IMR-90 (cell line): ENCODE data around the gene SLC7A6.

Source experiments
- CEBPB ChIP-seq: IDR thresholded peaks from 2 replicates; pipeline ENCODE4 v1.6.1; 2012; ENCODE audit warnings: low read depth, low read length, improper control_type of control experiment
- CTCF ChIP-seq: conservative IDR thresholded peaks from 2 replicates; pipeline ENCODE4 v1.5.1; 2012; ENCODE audit warnings: mild to moderate bottlenecking, low read depth, low read length, improper control_type of control experiment
- MAZ ChIP-seq: IDR thresholded peaks from 2 replicates; pipeline ENCODE4 v1.6.1; 2012; ENCODE audit warnings: low read depth, mild to moderate bottlenecking, low read length, improper control_type of control experiment, moderate library complexity, borderline replicate concordance
- MXI1 ChIP-seq: IDR thresholded peaks from 2 replicates; pipeline ENCODE4 v1.6.1; 2012; ENCODE audit warnings: low read depth, mild to moderate bottlenecking, low read length, moderate library complexity, borderline replicate concordance
- POLR2A ChIP-seq: IDR thresholded peaks from 2 replicates; pipeline ENCODE4 v1.6.1; 2012; ENCODE audit warnings: mild to moderate bottlenecking, low read depth, low read length
- RAD21 ChIP-seq: IDR thresholded peaks from 2 replicates; pipeline ENCODE4 v1.6.1; 2012; ENCODE audit warnings: low read length, improper control_type of control experiment
- RCOR1 ChIP-seq: IDR thresholded peaks from 2 replicates; pipeline ENCODE4 v1.6.1; 2012; ENCODE audit warnings: mild to moderate bottlenecking, low read length, improper control_type of control experiment; ENCODE audit not compliant: insufficient replicate concordance
- SMC3 ChIP-seq: fragments of 150-350 bp; IDR thresholded peaks from 2 replicates; pipeline ENCODE4 v1.6.1; 2016; ENCODE audit warnings: low read depth, mild to moderate bottlenecking, antibody characterized with exemption, low read length, moderate library complexity
- TF ChIP-seq, protein P1 (sequence below): fragments of 150-350 bp; IDR thresholded peaks from 2 replicates; pipeline ENCODE4 v1.6.1; 2017; ENCODE audit warnings: mild to moderate bottlenecking, antibody characterized with exemption, low read length, low read depth

GRCh38 chr16:68242085-68242484 is 22.2 kb upstream of the SLC7A6 start:
- TF ChIP-seq CTCF (no peak), RCOR1 (no peak), CEBPB (no peak), POLR2A (no peak), RAD21 (no peak), MXI1 (no peak), SMC3 (no peak), MAZ (no peak)
- TF ChIP-seq, protein P1, sequence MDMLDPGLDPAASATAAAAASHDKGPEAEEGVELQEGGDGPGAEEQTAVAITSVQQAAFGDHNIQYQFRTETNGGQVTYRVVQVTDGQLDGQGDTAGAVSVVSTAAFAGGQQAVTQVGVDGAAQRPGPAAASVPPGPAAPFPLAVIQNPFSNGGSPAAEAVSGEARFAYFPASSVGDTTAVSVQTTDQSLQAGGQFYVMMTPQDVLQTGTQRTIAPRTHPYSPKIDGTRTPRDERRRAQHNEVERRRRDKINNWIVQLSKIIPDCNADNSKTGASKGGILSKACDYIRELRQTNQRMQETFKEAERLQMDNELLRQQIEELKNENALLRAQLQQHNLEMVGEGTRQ, result no peak
